HG02759 (cell line): Measurements from ENCODE around the gene FFAR1.

ENCODE experiments used
- ATAC-seq: cut with Tn5 transposase; IDR thresholded peaks from one replicate; pipeline ENCODE4 v1.9.1; 2021; ENCODE audit warnings: mild to moderate bottlenecking, moderate library complexity; ENCODE audit not compliant: unreplicated experiment

Gene FFAR1, protein sequence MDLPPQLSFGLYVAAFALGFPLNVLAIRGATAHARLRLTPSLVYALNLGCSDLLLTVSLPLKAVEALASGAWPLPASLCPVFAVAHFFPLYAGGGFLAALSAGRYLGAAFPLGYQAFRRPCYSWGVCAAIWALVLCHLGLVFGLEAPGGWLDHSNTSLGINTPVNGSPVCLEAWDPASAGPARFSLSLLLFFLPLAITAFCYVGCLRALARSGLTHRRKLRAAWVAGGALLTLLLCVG (N-terminal part only)

DNA sequence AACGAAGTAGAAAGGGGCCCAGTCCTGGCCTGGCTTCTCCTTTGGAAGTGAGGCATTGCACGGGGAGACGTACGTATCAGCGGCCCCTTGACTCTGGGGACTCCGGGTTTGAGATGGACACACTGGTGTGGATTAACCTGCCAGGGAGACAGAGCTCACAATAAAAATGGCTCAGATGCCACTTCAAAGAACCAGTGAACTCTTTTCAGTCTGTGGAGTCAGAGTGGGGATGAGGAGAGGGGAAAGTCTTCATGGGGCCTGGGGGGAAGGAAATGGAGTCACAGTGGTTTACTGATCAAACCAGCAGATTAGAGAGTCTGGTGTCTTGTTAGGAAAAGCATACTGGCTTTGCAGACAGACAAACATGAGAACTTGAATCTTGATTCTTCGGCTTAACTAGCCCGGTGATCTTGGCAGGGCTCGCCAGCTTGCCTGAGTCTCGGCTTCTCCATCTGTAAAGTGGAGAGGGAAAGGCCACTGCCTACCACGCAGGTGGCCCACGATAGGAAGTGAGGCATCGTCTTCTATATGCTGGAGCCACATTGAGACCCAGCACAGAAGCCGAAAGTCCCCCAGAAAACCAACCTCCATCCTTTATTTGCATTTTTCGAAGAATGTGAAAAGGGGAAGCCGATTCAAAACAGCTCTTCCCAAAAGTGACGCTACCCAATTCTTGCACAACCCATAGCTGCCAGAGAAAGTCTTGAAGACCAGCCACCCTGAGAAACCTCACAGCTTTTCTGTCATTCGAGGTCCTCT is at the start of gene FFAR1:
Gene FFAR1, plus strand, starts transcription at position 732 of the 759 bp plus-strand sequence. CDS start 3,650 bp downstream, outside the sequence.
- peak; percentile 61 for ATAC-seq

DNA sequence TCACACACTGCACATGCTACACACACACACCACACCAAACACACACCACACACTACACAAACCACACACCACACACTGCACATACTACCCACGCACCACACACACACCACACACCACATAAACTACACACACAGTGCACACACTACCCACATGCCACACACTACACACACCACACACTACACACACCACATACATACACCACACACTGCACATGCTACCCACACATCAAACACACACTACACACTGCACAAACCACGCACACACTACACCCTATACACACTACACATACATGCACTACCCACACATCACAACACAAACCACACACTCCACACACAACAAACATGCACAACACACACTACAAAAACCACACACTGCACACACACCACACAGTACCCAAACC is 49.8 kb upstream of the FFAR1 start:
- no peak for ATAC-seq

DNA sequence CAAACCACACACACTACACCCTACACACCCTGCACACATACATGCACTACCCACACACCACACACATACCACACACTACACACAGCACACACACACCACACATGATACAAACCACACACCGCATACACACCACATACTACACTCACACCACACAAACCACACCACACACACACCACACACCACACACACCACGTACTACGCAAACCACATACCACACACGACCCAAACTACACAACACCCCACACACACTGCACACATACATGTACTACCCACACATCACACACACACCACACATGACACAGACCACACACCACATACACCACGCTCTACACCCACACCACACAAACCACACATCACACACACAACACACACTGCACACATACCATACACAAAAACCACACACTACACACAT is 49.1 kb upstream of the FFAR1 start:
- no peak for ATAC-seq

DNA sequence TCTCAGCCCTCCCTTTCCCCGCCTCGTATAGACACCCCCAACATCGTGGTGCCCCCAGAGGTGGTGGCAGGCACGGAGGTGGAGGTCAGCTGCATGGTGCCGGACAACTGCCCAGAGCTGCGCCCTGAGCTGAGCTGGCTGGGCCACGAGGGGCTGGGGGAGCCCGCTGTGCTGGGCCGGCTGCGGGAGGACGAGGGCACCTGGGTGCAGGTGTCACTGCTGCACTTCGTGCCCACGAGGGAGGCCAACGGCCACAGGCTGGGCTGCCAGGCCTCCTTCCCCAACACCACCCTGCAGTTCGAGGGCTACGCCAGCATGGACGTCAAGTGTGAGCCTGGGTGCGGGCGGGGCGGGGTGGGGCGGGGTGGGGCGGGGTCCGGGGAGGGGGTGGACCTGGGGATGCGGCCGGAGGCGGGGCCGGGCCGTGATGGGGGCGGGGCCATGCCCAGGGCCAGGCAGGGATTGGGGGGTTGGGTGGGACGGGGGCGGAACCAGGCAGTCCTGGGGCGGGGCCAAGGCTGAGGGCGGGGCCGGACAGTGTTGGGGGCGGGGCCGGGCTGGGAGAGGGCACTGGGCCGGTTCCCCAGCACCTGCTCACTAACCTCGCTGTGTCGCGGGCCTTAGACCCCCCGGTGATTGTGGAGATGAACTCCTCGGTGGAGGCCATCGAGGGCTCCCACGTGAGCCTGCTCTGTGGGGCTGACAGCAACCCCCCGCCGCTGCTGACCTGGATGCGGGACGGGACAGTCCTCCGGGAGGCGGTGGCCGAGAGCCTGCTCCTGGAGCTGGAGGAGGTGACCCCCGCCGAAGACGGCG is 48.0 kb upstream of the FFAR1 start:
- no peak for ATAC-seq

DNA sequence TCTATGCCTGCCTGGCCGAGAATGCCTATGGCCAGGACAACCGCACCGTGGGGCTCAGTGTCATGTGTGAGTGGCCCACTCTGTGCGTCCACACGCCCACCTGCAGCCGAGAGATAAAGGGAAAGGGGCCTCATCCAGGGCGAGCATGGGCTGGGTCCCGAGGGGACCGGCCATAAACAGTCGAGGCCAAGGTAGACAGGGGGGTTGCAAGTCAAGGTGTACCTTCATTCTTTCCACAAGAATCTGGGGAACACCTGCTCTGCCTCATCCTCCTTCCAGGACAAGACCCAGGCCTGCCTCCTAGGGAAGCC is 47.4 kb upstream of the FFAR1 start:
- no peak for ATAC-seq

DNA sequence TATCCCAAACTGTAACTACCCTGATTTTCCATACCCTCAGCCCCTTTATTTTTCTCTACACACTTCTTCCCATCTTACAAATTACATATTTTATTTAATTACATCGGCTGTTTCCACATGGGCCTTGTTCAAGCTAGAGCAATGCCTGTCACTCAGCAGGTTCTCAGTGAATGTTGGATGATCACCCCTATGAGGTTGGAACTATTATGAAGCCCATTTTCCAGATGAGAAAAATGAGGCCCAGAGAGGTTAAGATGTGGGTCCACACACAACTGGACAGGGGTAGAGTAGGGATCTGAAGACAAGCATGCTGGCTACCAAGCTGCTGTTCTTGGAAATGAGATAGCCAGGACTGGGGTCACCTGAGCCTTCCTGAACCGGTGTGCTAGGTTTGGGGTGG is 45.7 kb upstream of the FFAR1 start:
- no peak for ATAC-seq

DNA sequence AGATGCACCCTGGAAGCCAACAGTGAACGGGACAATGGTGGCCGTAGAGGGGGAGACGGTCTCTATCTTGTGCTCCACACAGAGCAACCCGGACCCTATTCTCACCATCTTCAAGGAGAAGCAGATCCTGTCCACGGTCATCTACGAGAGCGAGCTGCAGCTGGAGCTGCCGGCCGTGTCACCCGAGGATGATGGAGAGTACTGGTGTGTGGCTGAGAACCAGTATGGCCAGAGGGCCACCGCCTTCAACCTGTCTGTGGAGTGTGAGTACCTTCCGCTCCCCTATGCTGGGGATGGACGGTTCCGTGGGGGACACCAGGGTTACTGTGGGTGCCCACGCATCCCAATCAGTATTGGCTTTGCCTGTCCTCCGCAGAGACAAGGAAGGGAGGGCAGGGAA is 45.3 kb upstream of the FFAR1 start:
- no peak for ATAC-seq

DNA sequence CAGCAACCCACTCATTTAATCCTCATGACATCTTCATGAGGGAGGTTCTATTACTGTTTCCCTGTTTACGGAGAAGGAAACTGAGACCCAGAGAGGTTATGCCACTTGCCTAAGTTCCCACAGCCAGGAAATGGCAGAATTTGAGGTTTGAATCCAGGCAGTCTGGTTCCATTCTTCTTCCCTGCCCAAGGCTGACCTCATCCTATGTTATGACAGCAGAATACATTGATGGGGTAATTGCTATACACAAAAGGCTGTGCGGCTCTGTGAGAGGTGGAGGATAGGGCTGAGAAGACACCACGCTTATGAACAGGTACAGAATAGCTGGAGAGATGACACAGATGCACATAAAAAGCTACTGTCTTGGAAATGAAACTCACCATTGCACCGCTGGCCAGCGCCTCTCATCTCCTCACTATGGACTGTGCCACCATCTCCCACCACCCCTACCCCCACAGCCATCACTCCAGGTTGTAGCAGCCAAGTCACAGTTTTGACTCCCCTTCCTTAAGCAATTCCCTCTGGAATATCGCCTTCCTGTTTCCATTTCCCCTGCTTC is 44.3 kb upstream of the FFAR1 start:
- ATAC-seq, result no peak

DNA sequence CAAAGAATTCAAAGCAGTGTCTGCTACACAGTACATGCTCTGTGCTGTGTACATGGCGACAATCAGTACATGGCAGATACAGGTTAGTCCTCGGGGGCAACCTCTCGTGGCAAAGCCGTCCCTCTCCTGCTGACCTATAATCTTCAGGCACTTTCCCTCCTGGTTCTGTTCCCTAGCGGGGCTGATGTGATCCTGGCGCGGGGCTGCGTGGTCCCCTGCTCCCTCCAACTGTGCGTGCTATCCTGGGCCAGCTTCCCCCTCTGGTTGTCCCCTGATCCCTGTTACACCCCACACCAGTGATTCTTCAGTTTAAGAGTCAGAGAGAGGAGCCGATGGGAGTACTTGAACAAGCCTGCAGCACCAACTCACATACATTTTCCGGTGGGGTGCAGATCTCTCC is 43.7 kb upstream of the FFAR1 start:
- ATAC-seq, result no peak

DNA sequence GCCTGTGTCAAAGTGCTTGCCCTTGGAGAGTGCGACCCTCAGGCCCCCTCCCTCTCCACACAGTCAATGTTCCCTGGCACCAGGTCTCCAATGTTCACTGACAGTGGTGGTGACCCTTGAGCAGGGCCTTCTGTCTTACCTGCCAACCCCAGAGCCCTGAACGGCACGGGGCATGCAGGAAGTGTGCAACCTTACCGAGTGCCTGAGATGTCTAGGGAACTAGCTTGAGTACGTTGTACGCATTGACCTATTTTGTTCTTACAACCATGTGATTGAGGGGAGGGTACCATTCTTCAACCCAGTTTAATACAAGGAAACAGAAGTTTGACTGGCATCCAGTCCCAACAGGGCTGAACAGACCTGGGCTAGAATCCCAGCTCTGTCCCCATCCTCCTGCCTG is 42.5 kb upstream of the FFAR1 start:
- no peak for ATAC-seq

DNA sequence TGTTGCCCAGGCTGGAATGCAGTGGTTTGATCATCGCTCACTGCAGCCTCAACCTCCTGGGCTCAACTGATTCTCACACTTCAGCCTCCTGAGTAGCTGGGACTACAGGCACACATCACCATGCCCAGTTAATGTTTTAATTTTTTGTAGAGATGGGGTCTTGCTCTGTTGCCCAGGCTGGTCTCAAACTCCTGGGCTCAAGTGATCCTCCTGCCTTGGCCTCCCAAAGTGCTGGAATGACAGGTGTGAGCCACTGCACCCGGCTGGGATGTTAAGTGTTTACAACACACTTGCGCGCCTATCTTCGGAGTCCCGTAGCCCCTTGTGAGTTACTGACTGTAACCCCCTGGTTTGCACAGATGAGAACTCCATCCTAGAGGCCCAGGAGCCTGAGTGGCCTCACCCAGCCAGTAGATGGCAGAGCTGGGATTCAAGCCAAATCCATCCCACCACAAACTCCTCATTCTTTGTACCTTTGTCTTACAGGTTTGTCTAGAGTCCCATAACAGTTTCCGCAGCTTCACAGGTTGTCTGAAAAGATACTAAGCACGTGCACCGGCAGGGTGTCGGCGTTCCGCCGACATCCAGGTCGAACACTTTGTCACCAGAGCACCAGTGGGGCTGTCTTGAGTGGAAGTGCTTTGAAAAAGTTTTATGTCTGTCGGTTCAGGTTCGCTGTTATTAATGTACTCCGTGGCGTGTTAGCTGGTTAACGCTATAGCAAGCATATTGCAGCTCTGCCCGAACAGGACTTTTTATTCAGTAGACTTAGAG is 41.0 kb upstream of the FFAR1 start:
- no peak for ATAC-seq

DNA sequence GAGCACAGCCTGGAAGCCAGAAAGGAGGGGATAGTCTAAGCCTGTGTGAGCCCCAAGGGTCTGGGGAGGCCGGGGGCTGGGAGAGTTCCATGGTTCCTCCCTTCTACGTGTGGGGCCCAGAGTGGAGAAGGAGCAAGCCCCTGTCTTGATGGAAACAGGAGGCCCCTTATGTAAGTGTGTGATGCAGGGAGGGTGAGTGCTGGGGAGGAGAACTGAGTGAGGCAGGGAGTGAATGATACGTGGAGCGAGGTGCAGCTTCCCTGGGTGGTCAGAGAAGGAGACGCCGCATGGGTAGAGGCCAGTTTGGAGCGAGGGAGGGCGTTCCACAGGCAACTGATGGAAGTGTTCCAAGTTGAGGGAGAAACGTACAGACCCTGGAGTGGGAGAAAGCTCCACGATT is 39.8 kb upstream of the FFAR1 start:
- no peak for ATAC-seq

DNA sequence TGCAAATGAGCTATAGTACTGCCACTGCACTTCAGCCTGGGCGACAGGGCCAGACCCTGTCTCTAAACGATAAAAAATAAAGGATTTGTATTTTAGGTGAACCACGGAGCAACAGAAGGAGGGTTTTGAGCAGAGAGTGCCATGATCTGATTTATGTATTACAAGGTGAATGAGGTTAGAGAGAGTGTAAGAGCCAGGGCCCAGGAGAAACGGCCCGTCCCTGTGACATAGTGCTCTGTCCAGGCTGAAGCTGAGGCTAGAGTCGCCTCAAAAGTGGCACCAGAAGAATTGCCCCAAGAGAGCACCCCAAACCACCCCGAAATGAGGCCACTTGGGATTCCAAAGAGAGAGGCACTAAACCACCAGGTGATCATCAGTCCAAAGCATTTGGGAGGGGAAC is 38.8 kb upstream of the FFAR1 start:
- no peak for ATAC-seq

DNA sequence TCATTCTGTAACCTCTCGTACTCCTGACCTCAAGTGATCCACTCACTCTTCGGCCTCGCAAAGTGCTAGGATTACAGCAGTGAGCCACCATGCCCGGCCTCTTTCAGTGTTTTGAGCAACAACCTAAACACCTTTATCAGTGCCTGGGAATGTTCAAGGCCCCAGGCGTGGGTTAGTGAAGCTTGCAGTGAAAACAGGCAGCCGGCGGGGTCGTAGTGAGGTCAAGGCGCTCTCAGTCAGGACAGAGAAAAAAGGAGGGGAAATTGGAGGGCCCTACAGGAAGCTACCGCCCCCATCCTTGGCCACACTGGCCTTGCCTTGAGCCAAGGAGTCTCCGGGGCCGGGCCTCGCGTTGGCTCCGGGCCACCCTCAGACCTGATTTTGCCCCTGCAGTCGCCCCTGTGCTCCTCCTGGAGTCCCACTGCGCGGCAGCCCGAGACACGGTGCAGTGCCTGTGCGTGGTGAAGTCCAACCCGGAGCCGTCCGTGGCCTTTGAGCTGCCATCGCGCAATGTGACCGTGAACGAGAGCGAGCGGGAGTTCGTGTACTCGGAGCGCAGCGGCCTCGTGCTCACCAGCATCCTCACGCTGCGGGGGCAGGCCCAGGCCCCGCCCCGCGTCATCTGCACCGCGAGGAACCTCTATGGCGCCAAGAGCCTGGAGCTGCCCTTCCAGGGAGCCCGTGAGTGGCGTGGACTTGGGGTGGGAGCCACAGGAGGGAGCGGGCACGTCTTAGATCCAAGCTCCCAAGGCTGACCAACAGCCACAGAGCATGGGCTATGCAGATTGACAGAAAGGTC is 38.0 kb upstream of the FFAR1 start:
- no peak for ATAC-seq

DNA sequence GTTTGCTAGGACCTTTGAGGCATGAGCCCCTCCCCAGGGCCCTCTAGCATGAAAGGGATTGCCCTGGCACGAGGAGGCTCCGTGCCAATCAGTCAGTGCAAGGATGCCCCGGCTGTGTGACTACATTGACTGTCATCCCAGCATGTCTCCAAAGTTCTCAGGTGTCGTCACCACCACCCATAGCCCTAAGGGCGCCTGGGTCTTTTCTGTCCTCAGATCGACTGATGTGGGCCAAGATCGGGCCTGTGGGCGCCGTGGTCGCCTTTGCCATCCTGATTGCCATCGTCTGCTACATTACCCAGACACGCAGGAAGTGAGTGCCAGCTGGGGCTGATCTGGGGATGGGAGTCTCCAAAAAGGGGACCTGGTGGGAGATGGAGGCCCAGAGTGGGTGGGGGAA is 37.4 kb upstream of the FFAR1 start:
- no peak for ATAC-seq

DNA sequence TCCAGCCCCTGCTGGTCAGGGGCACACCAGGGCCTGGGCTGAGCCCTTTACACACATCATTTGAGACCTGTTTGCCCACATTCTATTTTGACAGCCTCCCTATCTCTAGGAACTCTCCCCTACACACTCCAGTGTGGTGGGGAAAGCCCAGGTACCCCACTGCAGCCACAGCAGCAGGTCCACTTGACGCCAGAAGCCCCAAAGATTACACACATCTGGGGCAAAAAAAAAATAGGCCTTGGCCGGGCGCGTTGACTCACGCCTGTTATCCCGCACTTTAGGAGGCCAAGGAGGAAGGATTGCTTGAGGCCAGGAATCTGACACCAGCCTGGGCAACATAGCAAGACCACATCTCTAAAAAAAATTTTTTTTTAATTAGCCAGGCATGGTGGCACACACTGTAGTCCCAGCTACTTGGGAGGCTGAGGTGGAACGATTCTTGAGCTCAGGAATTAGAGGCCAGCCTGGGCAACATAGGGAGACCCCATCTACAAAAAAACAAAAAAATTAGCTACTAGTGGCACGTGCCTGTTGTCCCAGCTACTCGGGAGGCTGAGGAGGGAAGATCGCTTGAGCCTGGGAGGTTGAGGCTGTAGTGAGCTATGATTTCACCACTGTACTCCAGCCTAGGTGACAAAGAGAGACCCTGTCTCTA is 36.8 kb upstream of the FFAR1 start:
- ATAC-seq, result no peak

DNA sequence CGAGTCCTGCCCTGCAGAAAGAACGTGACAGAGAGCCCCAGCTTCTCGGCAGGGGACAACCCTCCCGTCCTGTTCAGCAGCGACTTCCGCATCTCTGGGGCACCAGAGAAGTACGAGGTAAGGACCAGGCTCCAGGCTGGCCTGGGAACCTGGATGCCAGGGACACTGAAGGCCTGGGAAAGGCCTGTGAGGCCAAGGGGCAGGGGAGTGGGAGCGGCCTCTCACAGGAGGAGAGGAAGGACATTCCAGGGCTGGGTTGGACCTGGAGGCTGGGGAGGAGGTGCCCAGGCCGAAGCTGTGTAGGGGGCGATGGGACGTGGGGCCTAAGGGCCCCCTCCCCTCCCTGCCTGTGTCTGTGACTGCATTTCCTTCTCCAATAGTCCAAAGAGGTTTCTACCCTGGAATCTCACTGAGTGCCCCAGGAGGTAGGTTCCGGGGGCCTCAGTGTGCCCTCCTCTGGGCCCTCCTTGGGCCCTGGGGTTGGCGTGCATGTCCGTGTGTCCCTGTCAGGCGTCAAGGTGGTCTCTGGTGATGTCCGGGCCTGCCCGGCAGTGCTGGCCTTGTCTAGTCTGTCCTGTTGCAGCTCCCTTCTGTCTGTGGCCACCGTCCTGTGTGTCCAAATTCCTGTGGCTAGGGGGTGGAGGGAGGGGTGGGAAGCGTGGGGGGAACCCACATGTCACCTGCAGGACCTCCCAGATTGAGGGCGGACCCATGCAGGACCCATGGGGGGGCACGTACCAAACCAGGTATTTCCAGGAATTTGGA is 35.6 kb upstream of the FFAR1 start:
- ATAC-seq, result no peak

DNA sequence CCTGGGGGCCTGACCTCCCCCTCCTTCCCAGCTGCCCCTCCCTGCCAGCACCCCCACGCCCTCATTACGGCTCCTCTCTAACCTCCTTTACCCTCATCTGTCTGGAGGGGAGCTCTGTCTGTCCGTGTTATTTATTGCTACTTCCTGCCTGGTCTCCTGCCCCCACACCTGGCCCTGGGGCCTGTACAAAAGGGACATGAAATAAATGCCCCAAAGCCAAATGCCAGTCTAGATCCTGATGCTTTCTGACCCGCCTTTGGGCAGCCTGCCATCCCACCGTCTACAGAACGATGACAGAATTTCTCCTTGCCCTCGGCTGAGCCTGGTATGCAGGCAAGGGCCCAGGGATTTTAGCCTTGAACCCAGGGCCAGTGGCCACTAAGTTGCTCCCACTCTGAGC is 34.1 kb upstream of the FFAR1 start:
- no peak for ATAC-seq

DNA sequence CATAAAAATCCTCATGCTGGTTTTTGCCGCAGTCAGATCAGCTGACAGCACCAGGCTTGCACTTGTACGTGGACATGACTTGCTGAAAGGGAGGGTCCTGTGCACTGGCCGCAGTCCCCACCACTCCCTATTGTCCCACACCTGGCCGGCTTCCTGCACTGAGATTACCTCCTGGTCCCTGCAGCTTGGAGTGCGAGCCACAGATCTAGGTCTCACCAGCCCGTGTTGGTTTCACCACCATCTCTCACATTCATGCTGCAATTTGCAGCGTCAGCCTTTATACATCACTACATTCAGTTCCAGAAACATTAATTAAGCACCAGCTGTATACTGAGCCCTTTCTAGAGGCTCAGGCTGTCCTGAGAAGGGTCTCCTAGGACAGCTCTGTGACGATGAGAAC is 33.7 kb upstream of the FFAR1 start:
- no peak for ATAC-seq
